ENCODE data around the gene EEF2KMT.
"Not testable (repeated sequence)": the region's sequence is repeated elsewhere in the genome, so short reads cannot be mapped to it uniquely, and the experiment has no call there.

The EEF2KMT gene

DNA sequence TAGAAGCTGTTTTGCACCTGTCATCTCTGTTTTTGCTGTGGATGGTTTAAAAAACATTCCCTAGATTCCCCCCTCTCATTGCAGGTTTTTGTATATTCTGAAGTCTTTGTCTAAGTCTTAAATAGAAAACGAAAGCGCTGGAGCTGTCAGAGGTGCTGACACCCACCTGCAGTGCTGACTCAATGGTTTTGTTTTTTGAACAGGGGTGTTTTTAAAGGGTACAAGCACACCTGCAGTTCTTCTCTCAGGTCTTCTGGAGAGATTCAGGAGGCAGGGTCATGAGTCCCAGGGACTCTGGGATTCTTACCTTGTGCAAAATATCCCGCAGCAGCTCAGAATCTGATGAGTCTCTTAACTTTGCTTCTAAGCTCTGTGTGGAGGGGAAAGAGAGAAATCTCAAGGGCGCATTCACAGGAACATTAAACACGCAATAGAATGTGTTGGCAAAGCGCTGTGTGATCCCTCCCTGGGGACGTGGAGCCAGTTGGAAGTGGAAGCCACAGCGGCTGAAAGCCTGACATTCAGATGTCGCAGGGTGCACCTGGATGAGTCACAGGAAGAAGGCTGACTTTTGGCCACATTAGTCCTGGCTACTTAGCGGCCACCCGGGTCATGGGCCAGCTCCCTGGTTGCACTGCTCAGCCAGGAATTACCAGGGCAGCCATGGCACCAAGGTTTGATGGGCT lies 2.3 kb downstream of the EEF2KMT start:
- not testable (repeated sequence) for DNase-seq

DNA sequence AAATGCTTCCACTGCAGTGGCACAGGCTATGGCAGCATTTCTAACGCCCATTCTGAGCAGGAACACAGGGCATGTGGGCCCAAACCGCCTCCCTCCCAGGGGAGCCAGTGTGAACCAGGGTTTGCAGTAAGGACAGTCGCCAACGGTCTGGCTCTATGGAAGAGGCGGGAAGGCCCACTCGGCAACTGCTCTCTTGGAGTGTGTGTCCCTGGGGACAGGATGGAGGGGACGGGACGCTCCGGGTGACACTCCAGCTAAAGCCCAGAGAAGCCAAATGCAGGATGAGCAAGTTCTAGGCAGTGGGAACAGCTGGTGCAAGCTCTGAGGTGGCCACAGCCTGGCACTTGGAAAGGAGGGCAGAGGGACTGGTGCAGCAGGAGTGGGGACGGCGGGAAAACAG lies 3.8 kb downstream of the EEF2KMT start:
- not testable (repeated sequence) for DNase-seq

DNA sequence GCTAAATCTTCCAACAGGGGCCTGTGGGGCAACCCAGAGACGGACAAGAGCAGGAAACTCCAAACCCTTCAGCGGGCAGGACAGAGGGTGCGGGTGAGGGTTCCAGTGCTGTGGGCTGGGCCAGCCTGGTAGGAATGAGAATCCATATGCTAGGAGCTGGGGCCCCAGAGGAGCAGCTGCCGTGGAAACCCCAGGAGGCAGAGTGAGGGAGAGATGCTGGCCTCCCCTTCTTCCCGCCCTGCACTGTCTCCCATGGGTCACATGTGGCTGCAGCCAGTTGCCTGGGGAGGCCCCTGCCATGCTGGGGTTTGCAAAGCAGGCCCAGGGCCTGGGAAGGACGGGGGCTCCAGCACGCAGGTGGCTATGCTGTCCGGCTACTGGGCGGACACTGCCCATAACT lies 4.5 kb downstream of the EEF2KMT start:
- not testable (repeated sequence) for DNase-seq

DNA sequence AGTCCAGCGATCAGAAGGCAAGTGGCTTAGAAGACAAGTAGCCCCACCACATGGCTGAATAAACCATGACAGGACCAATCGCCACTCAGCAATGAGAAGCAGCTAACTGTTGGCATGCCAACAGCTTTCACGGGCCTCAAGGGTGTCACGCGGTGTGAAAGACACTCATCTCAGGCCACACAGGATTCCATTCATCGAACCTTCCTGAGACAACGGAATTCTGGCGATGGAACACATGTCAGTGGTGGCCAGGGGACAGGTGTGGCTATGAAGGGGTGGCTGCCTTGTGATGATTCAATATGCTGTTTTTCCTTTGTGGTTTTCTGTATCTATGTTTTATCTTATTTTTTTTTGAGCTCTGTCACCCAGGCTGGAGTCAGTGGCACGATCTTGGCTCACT lies 7.0 kb downstream of the EEF2KMT start:
- DNase-seq: not testable (repeated sequence)

DNA sequence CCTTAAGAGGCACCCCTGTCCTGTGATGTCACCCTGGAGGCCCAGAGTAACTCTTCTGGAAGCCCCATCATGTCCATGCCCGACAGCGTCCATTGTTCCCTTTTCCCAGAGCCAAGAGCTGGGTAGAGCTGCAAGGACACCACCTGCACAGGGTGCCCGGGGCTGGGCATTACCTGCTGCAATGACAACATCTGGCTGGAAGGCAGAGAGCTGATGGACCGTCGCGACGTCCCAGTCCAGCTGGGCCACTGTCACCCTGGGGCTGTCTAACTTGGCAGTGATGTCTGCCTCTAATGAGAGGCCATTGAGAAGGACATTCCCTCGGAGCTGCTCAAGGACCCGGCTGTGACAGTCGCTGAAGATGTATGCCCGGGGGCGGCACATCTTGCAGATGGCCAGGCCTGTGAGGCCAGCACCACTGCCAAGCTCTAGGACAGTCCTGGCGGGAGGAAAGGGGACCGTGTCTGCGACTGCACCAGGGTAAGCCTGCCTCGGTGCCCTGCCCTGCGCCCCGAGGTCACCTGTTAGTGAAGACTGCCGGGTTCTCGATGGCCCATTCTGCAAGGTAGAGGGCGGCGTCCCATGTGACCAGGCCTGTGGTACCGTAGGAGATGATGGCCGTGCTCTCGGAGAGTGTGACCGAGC lies 7.6 kb downstream of the EEF2KMT start:
- not testable (repeated sequence) for DNase-seq

DNA sequence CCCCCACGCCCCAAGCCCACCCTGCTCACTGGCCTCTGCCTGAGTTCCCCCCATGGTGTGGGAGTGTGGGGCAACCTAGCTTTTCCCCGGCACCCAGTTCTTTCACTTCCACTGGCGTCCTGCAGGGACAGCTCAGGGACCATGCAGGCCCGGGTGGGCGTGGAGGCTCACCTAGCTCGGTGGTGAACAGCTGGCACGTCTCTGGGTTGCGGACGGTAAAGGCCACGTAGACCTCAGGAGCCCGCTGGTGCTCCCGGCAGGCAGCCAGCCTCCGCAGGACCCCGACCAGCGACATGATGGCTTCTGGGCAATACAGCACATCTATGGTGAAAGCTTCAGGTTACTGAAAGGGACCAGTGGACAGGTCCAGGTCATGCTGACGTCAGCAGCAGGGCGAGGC lies 8.7 kb downstream of the EEF2KMT start:
- not testable (repeated sequence) for DNase-seq

DNA sequence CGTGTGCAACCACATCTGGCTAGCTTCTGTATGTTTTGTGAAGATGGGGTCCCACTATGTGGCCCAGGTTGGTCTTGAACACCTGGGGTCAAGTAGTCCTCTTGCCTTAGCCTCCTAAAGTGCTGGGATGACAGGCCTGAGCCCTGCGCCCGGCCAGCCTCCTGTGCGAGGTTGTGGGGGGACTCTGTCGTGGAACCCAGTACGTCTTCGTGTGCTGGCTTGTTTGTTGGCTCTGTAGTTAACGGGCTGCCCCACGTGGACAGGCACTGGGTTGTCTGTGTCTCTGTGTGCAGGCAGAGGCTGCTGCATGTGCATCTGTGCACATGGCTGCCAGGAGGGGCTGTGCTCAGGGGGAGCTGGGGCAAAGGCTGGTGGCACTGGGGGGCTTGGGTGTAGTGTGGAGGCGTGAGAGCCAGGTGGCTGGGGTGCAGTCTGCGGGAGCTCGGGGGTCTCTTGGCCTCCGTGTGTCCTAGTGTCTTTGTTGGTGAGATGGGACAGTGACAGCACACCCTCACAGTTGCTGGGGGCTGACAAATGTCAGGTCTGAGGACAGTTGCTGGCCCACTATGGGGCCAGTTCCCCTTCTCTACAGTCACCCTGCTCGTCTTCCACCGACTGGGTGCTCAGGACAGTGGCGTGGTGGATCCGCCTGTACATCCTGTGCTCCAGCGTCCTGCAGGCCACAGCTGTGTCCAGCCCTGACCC lies 9.4 kb downstream of the EEF2KMT start:
- DNase-seq: not testable (repeated sequence)

DNA sequence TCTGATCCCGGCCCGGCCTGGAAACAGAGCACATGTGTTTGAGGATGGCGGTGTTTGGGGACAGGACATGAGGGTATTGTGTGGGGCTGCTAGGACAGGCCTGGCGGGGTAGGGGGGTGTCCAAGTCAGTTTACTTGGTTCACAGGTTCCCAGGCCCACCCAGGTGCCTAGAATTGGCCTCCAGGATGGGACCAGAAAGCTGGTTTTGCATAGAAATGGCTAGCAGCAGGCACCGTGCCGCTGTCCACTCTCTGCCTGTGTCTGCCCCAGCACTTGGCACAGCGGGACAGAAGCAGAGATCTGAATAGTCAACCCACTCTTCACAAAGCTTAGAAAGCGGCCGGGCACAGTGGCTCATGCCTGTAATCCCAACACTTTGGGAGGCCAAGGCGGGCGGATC lies 11.9 kb downstream of the EEF2KMT start:
- DNase-seq: not testable (repeated sequence)

DNA sequence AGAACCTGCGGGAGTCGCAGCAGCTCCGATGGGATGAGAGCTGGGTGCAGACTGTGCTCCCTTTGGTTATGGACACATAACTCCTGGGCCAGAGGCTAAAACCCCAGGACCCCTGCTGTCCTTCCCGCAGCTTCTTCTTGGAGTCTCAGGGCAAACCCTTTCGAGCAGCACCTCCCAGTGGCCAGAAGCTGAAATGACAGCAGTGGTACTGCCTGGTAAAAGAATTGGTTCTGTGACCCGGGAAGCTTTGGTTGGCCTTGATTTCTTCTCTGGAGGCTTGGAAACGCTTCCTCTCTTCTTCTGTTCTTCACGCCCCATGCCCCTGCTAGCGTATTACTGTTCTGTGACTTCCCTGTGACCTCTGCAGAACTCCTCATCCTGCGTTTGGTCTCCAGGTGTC lies 12.8 kb downstream of the EEF2KMT start:
- peak; percentile 4 for DNase-seq

DNA sequence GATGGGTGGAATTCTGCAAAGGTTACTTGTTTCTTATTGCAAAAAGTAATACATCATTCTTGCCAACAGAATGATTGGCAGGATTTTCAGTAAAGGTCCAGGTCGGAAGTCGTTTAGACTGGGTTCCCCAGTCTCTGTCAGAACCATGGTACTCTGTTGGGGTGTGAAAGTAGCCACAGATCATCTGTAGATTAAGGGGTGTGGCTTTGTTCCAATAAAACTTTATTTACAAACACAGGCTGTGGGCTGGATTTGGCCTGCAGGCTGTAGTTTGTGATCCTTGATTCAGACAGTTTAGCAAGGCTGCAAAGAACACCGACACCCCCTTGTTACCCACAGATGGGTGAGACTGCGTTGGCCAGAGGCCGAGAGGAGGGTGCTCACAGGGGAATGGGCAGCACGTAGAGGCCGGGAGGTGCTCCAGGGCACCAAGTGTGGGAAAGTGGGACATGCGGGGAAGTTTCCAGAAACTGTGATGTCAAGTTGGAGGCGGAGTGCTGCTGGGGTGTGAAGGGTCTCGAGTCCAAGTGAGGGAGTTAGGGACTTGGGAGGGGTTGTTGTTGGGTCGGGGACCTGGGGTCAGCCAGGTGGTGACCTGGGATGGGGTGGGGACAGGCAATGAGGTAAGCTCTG lies 13.4 kb downstream of the EEF2KMT start:
- not testable (repeated sequence) for DNase-seq

DNA sequence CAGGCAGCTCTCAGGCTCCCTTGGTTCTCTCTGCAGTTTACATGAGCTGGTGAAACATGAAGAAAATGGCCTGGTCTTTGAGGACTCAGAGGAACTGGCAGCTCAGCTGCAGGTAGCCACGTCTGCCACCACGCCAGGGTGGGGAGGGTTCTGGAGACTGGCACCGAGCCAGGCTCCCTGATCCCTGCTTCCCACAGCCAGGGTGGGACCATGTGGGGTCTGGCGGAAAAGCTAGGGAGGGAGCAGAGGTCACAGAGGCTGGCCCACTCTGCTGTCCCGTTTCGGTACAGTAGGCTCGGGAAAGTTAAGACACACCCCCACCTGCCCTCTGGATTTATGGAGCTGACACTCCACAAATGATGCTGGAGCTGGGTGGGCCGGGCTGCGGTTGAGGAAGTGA lies 13.9 kb downstream of the EEF2KMT start:
- not testable (repeated sequence) for DNase-seq

DNA sequence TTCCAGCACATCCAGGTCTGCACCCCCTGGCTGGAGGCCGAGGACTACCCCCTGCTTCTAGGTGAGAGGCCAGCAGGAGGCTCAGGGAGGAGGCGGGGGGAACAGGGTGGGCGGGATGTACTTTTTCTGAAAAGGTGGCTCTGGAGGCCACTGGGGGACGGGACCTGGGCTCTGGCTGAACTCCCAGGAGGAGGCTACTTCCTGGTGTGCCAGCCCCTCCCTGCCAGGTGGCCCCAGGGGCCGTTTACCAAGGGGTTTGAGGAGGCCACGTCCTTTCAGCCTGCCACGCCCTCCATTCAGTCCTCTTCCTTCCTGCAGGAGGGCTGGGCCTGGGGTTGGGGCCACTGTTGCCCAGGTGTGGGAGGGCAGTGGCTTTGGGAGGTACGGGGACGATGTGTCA lies 16.6 kb downstream of the EEF2KMT start:
- DNase-seq: not testable (repeated sequence)

DNA sequence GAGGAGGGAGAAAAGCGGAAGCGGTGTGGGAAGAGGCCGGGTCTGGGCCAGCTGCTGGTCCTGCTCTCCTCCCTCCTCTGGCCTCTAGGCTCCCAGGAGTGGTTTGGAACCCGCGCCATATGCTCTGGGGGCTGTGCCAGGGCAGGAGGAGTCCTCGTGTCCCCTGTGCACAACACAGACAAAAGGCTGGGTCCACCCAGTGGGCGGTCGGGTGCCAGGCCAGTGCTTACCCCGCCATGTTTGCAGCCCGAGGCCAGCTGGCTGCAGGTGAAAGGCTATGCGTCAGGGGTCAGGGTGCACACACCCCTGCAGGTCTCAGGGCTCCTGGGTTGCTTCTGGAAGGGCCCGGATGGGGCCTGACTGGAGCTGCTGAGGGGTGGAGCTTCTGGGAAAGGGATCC lies 17.1 kb downstream of the EEF2KMT start:
- not testable (repeated sequence) for DNase-seq

DNA sequence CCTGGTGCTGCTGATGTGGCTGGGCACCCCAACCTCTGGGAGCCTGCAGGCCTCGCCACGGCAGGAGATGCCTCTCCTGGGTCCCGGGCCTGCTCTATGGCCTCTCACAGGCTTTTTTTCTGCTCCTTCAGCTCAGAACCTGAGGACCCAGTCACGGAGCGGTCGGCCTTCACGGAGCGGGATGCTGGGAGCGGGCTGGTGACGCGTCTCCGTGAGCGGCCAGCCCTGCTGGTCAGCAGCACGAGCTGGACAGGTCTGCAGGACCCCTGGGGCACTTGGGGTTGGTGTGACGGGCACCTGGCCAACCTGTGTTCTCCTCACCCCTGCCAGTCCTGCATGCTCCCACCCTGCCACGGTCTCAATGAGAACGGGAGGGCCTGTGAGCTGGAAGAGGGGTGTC lies 19.0 kb downstream of the EEF2KMT start:
- no peak for DNase-seq

DNA sequence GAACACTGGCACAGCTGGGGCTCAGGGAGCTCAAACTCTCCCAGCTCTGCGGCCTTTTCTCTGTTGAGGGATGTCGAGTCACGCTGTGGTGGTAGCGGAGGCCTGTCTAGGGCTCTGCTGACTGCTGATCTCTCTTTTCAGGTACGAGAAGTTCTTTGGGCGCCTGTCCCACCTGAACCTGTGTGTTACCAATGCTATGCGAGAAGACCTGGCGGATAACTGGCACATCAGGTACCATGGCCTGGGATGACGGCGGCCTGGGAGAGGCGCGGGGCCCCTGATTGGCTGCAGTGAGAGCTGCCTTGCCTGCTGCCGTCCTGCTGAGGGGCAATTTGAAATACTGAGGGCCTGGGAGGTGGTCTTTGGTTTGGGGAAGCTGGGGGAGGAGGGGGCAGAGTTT lies 20.3 kb downstream of the EEF2KMT start:
- no peak for DNase-seq

DNA sequence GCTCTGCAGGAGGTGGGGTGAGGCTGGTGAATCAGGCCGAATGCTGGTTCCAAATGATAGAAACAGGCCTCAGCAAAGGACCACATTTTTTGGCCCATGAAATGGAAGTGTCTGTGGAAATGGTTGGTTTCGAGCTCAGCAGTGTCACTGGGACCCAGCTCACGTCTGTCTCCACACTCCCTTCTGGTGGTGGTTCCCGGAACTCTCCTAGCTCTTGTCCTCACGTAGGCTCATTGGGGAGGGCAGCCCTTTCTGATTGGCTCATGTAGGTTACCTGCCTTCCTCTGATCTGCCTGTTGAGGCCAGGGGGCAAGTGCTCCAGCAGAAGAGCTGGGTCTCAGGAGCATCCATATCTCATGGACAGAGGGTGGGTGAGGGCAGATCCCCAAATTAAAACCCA lies 22.0 kb downstream of the EEF2KMT start:
- no peak for DNase-seq

DNA sequence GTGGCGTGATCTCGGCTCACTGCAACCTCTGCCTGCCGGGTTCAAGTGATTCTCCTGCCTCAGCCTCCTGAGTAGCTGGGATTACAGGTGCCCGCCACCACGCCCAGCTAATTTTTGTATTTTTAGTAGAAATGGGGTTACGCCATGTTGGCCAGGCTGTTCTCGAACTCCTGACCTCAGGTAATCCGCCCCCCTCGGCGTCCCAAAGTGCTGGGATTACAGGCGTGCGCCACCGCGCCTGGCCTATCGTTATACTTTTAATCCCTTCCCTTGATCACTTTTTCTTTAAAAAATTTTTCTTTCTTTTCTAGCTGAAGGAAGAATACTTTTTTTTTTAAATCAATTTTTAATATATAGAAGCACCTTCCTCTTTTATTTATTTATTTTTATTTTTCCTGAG lies 23.8 kb downstream of the EEF2KMT start:
- DNase-seq: not testable (repeated sequence)

DNA sequence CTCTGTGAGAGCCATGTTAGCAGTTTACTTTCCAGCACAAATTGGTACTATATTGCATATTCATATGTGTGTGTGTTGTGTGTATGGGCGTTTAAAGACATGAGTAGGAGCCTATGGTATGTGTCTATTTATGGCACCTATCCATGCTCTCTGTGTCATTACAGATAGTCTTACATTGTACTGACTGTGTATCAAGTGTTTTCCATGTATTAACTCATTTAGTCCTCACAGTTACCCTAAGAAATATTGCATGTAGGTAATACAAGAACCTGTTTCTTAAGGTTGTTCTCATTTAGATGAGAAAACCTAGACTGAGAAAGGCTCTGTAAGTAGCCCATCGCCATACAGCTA lies 24.3 kb downstream of the EEF2KMT start:
- DNase-seq: no peak

DNA sequence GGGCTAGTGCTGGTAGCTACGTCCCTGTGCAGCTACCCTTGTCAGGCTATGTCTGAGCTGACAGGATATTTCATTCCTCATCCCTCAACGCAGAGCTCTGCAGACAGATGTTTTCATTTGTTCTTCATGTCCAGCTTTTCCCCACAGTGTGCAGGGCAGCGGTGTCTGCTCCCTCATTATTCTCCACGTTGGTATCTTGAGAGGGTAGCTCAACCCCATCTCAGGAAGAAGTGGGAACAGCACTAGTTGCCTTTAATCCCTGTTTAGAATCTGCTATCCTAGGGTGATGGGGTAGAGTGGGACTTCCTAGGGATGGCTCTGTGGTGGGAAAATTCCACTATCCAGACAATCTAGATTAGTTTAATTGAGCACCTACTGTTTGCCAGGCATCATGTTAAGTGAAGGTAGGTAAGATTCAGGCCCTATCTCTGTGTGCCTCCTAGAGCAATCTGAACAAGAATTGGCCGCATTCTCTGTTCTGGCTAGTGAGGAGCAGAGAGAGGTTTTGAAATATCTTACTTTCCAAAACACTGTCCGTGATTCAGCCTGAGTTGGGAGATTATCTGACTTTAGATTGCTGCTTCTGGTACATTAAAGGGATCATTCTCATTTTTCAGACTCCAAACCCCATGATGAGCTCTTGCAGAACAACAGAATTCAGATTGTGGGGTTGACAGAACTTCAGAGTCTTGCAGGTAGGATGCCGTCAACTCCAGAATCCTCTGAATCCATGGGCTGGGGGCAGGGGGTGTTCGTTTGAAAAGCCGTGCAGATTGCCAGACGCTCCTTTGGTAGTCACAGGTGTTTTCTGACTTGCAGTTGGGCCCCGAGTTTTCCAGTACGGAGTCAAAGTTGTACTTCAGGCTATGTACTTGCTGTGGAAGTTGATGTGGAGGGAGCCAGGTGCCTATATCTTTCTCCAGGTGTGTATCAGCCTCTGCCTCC lies 25.0 kb downstream of the EEF2KMT start:
- DNase-seq: no peak

DNA sequence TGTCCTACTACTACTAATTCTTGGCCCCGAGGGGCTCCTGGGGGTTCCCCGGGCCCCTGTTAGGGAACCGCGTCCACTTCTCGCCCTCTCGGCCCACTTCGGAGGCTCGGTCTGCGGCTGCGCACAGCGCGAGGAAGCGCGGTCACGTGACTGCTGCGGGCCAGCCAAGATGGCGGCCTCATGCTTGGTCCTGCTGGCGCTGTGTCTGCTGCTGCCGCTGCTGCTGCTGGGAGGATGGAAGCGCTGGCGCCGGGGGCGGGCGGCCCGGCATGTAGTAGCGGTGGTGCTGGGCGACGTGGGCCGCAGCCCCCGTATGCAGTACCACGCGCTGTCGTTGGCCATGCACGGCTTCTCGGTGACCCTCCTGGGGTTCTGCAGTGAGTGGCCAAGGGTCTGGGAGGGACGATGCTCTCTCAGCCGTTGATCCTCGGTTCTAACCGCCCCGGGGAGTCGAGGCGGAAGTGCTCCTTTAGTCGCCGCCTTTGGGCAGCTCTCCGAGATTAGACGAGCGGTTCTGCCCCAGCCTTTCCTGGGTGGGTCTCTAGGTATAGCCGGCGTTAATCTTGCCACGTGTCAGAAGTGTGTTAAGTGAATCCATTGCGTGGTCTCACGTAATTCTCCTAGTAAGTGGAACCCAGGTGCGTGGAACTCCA lies 25.8 kb downstream of the EEF2KMT start, which contains the start of gene ALG1:
TSS of gene ALG1 (plus strand) at position 163 of the 653 bp plus-strand sequence. CDS start at position 170, 7 bp downstream.
- peak; percentile 83 for DNase-seq

DNA sequence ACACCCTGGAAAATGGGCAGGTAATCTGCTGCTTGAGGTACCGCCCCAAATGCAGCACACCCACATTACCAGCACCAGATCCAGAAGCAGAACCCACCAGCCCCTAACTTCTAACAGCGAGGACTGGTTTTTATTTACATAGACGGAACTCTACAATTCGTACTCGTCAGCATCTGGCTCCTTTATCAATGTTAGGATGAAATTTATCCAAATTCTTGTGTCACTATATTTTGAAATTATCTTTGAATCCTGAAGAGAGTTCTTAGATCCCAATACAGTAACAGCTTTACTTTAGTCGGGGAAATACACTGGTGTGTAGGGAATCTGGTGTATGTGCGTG lies 26.3 kb downstream of the EEF2KMT start:
- no peak for DNase-seq
